Medulla oblongata (tissue), 1 donor: ENCODE measurements around the gene TMEM170B.

Source experiments
- DNase-seq: peaks from one replicate; pipeline ENCODE4 v3.0.0-alpha.2; 2015; ENCODE audit errors: extremely low spot score

The TMEM170B gene

DNA sequence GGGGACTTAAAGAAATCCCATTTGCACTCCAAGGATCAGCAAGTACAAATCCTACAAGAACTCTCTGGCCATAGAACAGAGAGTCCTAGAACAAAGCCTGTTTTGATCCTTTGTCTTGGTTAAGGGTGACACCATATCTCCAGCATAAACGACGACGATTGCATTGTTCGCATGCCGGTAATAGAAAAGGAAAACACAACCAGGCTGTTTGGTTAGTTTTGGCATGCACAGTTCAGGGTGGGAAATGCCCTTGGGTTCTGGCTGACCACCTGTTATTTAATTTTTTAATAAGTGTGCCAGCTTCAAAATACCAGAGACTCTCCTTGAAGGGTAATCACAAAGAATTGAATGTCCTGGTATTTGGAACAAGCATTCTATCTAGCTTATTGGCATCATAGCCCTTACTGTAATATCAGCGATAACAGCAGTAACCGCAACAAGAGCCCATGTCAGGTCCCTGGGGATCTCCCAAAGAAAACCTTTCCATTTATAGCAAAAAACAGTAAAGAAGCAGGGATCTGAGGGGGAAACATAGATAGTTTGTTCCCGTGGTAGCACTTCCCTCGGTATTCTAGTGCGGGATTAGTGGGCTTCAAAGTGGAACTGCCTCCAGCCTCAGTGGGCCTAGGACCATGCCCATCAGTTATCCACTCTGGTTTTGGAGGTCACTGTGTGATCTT lies 77.1 kb downstream of the TMEM170B start:
- no peak for DNase-seq

DNA sequence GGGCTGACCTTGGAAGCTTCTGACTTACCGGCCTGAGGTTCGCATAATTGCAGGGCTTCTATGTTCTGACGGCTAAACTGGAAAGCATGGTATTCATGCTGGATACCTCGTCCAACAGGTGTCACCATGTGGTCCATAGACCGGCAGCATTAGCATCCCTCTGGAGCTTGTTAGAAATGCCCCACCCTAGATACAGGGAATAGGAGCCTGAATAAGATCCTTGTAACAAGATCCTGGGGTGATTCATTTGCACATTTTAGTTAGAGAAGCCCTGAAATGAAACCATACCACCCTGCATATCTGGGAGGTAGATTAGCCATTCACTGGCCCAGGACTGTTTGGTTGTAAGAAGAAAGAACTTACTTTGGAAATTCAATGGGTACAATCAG lies 77.7 kb downstream of the TMEM170B start:
- DNase-seq, result no peak

DNA sequence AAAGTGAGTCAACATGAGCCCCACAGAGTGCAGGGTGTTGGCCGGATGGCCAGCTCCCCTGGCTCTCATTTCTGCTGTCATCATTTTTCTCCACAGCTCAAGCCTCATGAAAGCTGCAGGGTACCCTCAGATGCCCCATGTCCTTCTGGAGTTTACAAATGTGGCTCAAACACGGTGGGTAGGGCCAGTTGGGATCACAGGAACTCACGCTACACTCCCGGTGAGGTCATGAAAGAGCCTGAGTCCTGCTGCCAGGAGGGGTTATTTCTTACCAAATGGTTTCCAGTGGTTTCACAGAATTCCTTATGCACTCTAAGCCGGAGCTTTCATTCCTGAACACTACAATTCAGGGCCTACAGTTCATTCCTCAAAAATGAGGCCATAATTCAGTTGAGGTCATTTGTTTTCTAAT lies 78.7 kb downstream of the TMEM170B start:
- no peak for DNase-seq

DNA sequence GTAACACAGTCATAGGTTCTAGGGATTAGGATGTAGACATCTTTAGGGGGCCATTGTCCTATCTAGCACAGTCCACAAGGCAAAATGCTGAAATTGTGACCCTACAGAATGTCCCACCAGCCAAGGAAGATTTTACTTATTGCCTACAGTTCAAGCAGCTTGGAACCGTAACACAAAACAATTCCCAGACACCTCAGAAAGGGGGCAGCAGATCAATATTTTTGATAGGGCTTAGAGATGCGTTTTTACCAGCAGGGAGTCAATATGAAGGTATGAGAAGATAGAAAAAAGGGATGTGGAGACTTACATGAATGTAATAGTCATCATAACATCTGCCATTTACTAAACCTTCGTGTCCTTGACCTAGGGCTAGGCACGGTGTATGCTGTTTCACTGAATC lies 81.0 kb downstream of the TMEM170B start:
- no peak for DNase-seq

DNA sequence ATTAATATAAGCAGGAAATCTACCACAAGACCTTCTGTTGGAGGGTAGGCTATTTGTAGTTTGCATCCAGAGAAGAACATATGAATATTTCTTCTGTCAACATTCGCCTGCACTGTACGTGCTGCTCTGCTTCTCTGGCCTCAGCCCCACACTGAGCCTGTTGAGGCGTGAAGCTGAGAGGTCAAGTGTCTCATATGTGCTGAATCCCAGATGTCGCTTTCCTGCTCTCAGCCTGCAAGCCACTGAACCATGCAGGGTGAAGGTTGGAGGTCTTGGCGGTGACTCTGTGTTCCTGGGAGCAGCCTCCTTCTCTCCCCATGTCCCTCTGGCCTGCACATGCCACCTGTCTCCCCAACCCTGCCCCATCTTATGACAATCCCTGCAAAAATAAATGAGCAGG lies 83.6 kb downstream of the TMEM170B start:
- DNase-seq, result no peak

DNA sequence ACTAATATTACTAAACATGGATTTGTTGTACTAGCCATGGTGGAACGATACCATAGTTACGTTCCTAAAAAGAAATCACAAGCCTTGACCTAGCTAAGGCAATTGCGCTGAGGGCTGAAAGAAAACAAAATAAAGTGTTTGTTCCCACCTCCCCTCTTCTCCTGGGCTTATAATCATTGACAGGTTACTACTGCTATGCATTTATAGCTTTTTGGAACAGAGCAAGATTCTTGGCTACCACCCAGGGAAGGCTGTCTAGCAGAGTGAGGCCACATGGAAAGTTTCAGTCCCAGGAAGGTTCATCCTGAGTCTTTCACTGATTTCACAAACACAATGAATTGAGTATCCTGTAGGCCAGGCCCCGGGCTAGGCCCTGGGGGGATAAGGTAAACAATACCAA lies 84.6 kb downstream of the TMEM170B start:
- no peak for DNase-seq

DNA sequence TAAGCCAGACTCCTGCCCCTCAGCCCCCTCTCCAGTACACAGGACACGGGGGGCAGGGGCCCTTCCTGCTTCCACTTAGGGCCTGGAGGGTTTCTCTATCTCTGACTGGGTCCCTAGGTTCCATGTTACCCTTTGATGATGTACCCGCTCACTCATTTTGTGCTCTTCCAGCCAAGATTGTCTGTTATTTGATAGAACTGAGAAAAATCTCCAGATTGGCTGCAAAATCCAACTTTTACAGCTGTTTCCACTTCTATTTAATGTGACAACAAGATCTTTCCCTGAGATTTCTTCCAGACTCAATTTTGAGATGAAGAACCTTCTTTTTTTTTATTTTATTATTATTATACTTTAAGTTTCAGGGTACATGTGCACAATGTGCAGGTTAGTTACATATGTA lies 85.7 kb downstream of the TMEM170B start:
- no peak for DNase-seq

DNA sequence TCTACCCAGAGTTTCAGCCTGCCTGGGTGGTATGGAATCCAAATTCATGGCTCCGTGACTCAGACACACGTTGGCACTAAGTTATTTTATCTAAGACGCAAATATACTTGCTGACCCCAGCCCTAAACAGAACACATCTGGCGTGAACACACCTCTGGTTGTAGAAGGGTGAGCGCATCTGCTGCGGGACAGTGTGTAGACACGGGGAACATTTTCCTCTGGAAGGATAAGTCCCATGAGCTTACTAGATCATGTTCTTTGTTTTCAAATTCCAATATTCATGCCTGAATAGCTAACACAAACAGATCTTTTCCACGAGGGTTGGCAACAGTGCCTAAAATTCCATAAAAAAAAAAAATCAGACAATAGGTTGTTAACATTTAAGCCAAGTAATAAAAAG lies 87.8 kb downstream of the TMEM170B start:
- DNase-seq, result no peak

DNA sequence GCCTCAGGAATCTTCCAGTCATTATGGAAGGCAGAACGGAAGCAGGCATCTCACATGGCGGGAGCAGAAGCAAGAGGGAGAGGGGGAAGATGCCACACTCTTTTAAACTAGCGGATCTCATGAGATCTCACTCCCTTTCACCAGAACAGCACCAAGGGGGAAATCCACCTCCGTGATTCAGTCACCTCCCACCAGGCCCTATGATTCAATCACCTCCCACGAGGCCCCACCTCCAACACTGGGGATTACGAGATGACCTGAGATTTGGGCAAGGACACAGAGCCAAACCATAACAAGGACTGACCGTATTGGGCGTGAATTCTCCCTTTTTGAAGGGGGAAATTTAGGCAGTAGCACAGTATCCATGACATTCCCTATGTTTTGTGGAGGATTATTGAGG lies 88.8 kb downstream of the TMEM170B start:
- no peak for DNase-seq

DNA sequence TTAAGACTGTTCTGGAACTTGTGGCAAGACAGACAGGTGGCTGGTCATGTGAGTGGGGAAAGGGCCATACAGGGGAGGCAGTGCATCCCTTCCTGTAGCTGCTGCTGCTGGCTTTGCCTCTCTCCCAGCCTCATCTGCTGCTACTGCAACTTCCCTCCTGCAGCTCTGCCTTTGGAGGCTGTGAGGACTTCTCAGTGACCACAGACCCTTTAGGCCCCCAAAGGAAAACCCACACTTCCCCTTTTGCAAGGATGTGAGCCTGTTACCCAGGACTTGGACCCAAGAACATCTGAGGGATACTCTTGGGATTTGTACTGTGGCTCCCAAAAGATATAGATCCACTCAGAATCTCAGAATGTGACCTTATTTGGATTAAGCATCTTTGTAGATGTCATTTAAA lies 91.0 kb downstream of the TMEM170B start:
- no peak for DNase-seq

DNA sequence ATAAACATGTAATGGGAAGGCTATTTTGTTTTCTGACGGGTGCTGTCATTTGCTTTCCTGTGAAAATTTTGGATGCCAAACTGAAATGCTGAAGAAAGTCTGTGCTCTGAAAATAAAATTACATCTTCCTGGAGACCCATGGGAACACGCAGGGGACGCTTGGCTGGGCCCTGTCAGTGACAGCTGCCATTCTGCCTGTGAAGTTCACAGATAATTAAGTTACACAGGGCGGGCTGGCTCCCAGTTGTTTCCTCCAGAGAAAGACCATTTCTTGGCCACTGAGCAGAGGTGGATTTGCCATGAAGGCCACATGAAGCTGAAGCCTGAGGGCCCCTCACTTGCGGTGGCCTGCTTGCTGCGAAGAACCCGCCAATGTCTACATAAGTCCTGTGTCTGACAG lies 93.5 kb downstream of the TMEM170B start:
- no peak for DNase-seq

DNA sequence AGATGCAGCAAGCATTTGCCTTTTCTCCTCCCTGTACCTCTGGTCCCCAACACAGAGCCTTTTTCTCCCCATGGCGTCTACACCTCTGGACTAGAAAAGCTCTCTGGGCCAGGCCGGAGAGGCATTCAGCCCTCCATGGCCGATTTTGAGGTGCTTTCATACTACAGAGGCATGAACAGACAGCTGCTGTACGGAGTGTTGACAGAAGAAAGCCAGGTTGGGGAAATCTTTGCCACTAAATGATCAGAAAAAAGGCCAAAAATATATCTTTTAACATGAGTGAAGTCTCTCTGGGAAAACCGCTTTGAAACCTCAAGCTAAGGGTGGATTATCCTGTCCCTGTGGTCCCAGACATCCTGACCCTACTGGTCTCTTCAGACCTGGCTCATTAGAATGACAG lies 94.0 kb downstream of the TMEM170B start:
- no peak for DNase-seq

DNA sequence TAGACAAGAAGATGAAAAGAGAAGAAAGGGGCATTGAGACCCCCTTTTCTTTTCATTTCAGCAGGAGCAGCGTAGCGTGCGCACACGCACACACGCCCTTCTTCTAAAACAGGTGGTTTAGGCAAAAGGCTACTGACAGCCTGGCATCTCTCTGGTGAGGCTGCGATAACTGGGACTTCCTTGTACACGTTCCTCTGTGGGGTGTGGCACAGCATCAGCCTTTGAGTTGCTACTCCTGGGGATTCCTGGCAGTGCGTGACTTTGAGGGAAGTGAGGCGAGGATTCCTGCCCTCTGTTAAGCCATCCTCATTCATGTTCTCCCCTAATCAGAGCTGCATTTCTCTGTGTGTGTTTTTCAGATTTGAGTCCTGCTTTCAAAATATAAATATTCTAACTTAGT lies 94.7 kb downstream of the TMEM170B start:
- DNase-seq, result no peak

DNA sequence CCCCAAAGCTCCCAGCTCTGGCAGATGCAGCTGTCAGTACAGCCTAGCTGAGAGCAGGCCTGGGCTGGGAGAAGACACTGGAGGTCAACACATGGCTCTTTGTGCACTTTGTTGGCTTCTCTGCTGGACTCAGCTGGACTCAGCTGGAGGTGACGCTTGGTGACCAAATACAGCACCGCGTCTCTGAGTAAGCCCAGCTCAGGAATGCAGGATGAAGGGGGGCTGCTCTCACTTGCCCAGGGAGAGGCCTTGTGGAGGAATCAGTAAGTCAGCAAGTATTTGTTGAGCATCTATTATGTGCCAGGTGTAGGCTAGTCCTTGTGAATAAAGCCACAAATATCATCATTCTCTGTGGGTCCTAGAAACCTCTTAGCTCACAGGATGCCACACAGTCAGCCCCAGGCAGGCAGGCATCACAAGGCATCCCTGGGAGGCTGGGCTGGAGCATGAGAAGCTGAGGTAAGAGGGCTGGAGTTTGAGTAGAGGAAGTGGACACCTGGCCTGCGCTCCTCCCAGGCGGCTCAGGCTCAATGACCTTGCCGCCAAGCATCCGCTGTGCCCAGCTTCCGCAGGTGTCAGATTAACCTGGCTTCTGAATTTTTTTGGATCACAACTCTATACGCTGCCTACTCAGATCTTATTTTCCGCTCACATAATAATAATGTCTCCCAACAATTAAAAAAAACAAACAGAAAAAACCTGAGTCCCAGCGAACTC lies 95.4 kb downstream of the TMEM170B start:
- DNase-seq, result no peak
